Rectal smooth muscle tissue (tissue), 1 donor: Measurements from ENCODE around the gene STAT3.

Experiments
- H3K27ac ChIP-seq: one replicate; pipeline ENCODE4 v1.7.0; 2013; ENCODE audit warnings: low read depth, low read length, inconsistent platforms
- H3K27me3 ChIP-seq: one replicate; pipeline ENCODE4 v1.7.0; 2013; ENCODE audit warnings: low read length; ENCODE audit not compliant: control insufficient read depth, insufficient read depth
- H3K36me3 ChIP-seq: one replicate; pipeline ENCODE4 v1.7.0; 2013; ENCODE audit warnings: low read length; ENCODE audit not compliant: control insufficient read depth, insufficient read depth
- H3K4me1 ChIP-seq: one replicate; pipeline ENCODE4 v1.7.0; 2013; ENCODE audit warnings: low read length; ENCODE audit not compliant: control insufficient read depth, insufficient read depth
- H3K4me3 ChIP-seq: one replicate; pipeline ENCODE4 v1.7.0; 2013; ENCODE audit warnings: low read length
- H3K9ac ChIP-seq: one replicate; pipeline ENCODE4 v1.7.0; 2013; ENCODE audit warnings: low read length

The STAT3 gene

DNA sequence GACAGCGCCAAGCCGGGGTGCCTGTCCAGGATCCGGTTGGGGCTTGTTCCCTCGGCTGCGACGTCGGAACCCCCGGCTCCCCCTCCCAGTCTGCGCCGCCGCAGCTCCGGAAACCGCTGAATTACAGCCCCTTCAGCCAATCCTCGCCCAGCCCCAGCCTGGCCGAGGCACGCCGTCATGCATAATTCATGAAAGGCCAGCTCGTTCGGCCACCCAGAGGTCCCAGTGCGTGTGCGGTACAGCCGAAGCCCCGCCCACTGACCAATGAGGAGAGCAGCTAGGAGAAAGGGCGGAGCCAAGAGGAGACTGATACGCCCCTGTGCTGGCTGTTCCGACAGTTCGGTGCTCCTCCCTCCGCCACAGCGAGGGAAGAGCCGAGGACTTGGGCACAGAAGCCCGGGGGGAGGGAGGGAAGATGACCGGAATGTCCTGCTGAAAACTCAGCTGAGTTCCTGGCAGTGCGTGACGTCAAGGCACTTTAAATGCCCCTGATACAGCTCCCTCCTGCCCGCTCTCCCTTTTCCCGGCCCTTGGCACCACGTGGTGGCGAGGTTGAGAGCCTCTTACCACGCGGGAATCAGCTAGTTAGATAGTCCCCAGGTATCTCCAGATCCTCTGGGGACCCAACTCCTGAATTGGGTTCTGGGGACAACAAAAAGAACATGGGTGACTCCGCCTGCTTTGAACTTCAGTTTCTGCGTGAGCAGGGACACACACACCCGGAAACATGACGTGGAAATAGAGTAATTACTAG is at the start of gene STAT3:
Gene STAT3 (minus strand): TSS at position 62 of the 754 bp plus-strand sequence. CDS start 39,926 bp downstream, outside the sequence.
- no peaks in the 10 kb centered on the region for H3K36me3 ChIP-seq
- no peaks in the 10 kb centered on the region for H3K27me3 ChIP-seq
- H3K4me1 ChIP-seq, result peaks cover 3% of the 10 kb centered on the region
- H3K9ac ChIP-seq, result peak within 1 kb of the TSS; percentile 96
- peak within 1 kb of the TSS; percentile 84 for H3K4me3 ChIP-seq
- H3K27ac ChIP-seq, result peak within 1 kb of the TSS; percentile 99

- H3K27ac ChIP-seq, result peak overlapping the region; percentile 51
- no peaks in the 10 kb centered on the region for H3K36me3 ChIP-seq
- H3K9ac ChIP-seq, result no peak overlapping the region
- no peaks in the 10 kb centered on the region for H3K27me3 ChIP-seq
- H3K4me1 ChIP-seq, result no peaks in the 10 kb centered on the region
- no peak overlapping the region for H3K4me3 ChIP-seq
These were observed 48.1 kb upstream of the STAT3 start for GRCh38 chr17:42436391-42436790.

DNA sequence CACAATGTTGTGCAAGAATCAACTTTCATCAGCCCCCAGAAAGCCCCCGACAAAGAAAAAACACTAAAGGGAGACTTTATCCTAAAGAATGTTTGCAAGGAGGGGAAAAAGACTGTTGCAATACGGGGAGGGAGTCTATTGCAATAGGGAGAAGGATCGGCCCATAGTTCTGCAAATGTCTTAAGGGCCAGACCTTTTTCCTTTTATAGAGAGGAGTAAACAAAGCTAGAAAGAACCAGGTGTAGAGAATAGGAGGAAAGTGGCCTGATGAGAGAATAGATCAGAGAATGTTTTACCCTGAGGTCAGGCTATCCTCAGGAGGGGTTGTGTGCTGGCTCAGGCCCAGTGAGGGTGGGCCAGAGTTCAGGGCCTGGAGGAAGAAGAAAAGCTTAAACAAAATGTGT is 43.5 kb upstream of the STAT3 start:
- H3K4me1 ChIP-seq, result peaks cover 4% of the 10 kb centered on the region
- H3K27me3 ChIP-seq, result no peaks in the 10 kb centered on the region
- H3K4me3 ChIP-seq, result no peak overlapping the region
- no peaks in the 10 kb centered on the region for H3K36me3 ChIP-seq
- H3K9ac ChIP-seq, result no peak overlapping the region
- no peak overlapping the region for H3K27ac ChIP-seq

DNA sequence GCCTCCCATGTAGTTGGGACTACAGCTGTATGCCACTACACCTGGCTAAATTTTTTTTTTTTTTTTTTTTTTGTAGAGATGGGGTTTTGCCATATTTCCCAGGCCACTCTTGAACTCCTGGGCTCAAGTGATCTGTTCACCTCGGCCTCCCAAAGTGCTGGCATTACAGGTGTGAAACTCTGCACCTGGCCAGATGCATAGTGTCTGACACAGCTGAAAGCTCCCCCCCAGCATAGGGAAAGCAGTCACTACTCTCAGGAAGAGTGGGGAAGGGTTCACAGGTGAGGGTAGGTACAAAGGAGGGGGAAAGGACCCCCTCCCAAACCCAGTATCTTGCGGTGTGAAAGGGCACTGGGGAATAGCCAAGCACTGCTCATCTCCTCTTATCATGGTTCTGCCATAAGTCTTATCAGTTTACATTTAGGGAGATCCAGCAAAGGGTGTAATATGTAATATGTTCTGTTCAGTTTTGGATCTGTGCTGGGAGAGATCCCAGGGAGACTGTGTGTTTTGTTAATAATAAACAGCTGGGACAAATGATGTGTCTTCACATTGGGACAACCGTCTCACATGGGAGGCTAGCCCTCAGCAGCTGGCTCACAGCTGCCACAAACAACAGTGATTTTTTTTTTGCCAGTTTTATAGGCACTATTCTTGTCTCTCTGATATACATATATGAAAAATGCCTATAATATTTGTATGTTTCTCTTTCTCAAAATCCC is 41.6 kb upstream of the STAT3 start:
- Histone ChIP-seq H3K4me3 (no peak overlapping the region), H3K9ac (no peak overlapping the region), H3K4me1 (peaks cover 4% of the 10 kb centered on the region), H3K27me3 (no peaks in the 10 kb centered on the region), H3K36me3 (no peaks in the 10 kb centered on the region), H3K27ac (no peak overlapping the region)

- H3K9ac ChIP-seq, result no peak overlapping the region
- no peak overlapping the region for H3K4me3 ChIP-seq
- H3K27ac ChIP-seq, result peak overlapping the region; percentile 30
- peaks cover 1% of the 10 kb centered on the region for H3K27me3 ChIP-seq
- H3K36me3 ChIP-seq, result no peaks in the 10 kb centered on the region
- peaks cover 4% of the 10 kb centered on the region for H3K4me1 ChIP-seq
These were observed 40.1 kb upstream of the STAT3 start for GRCh38 chr17:42428141-42428944.

DNA sequence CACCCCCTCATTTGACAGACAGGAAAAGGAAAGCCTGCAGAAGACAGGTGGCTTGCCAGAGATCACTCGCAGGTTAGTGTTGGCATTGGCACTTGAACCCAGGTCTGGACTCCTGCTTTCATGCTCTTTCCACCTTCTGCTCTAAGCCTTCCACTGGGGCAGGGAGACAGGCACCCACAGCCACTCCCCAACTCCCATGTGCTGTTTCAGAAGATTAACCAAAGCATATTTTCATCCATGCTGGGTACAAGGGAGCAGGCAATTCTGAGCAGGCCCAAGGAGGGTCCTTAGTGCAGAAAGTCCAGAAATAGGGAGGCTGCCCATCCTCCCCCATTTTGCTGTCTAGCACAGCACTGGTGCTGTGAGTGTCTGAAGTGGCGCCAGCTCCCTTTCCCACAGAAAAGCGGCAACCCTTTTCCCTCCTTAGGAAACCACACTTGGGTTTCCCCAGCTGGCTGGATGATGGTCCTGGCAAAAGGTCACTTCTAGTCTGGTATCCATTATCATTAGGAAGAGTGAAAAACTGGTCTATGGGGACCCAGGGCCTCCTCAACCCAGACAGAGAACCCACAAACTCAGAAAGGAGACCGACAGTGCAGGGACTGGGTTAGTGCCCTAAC is 36.9 kb upstream of the STAT3 start:
- Histone ChIP-seq H3K27me3 (peaks cover 8% of the 10 kb centered on the region), H3K36me3 (no peaks in the 10 kb centered on the region), H3K4me3 (no peak overlapping the region), H3K27ac (peak overlapping the region; percentile 24), H3K4me1 (peaks cover 14% of the 10 kb centered on the region), H3K9ac (no peak overlapping the region)

DNA sequence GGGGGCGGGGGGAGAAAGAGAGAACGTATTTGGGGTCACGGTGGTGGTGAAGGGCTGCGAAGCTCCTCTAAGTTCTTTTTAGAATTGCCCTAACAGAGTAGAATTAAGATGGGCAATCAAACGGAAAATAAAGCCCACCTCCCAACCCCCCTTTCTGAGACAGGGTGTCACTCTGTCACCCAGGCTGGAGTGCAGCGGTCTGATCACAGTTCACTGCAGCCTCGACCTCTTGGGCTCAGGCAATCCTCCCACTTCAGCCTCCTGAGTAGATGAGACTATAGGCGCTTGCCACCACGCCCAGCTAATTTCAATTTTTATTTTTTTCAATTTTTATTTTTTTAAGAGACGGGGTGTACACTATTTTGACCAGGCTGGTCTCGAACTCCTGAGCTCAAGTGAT is 35.5 kb upstream of the STAT3 start:
- Histone ChIP-seq H3K27ac (peak overlapping the region; percentile 98), H3K36me3 (no peaks in the 10 kb centered on the region), H3K9ac (no peak overlapping the region), H3K4me3 (peak overlapping the region; percentile 95), H3K4me1 (peaks cover 18% of the 10 kb centered on the region), H3K27me3 (peaks cover 8% of the 10 kb centered on the region)

DNA sequence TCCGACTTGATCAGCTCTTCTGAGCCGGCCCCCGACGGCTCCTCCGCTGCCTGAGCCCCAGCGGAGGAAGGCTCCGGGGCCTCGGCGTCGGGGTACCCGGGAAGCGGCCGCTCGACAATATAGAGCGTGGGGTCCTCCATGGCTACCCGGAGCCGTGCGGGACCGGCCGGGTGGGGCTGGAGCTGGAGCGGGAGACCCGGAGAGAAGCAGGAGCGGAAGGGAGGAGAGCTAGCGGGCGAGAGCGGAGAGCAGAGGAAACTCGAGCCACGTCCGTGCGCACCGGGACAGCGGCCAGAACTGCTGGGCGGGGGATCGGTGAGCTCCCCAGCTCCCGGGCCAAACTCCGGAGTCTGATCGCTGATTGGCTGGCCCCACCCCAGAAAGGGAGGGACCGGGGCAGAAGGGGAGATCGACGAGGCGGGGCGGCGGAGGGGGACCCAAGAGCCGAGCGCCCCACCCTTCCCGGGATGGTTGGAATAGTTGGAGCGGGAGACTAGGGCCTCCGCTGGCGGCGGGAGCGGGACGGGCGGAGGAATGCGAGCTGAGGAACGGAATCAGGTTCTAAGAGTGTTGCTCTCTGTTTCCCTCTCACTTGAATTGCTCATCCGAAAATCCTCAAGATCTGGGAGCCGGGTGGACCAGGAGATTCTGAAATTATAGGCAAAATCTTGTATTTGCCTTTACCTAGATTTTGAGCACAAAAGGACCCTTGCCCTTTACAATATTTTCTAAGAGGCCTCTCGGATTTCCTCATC is 34.9 kb upstream of the STAT3 start, which contains the start of gene CAVIN1:
Gene CAVIN1 (minus strand): TSS at position 299 of the 755 bp plus-strand sequence. CDS start 159 bp downstream, at position 140.
- H3K9ac ChIP-seq, result peak within 1 kb of the TSS; percentile 83

DNA sequence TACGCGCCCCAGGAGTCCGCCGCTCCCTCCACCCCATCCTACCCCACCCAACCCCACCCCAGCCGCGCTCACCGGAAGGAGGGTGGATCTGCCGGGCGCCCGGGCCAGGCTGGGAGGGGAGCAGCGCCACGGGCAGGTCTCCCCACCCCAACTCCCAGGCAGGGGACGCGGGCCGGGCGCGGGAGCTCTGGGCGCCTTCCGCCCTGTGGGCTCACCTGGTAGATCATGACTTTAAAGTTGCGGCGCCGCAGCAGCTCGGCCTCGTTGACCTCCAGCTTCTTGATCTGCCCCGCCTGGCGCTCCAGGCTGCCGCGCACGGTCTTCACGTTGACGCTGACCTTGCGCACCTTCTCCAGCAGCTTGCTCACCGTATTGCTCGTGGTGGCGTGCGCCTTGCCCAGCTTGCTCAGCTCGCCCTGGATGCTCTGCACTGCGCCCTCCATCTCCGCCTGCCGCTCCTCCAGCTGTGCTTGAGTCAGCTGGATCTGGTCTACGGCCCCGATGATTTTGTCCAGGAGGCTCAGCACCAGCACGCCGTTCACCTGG is 34.2 kb upstream of the STAT3 start:
- H3K4me3 ChIP-seq, result peak overlapping the region; percentile 95
- H3K9ac ChIP-seq, result peak overlapping the region; percentile 83
- no peaks in the 10 kb centered on the region for H3K36me3 ChIP-seq
- peak overlapping the region; percentile 98 for H3K27ac ChIP-seq
- peaks cover 8% of the 10 kb centered on the region for H3K27me3 ChIP-seq
- H3K4me1 ChIP-seq, result peaks cover 15% of the 10 kb centered on the region

More for the DNA sequence above, 34.9 kb upstream of the STAT3 start, which contains the start of gene CAVIN1:
- Histone ChIP-seq H3K4me1 (peaks cover 15% of the 10 kb centered on the region), H3K36me3 (no peaks in the 10 kb centered on the region), H3K27me3 (peaks cover 8% of the 10 kb centered on the region), H3K4me3 (peak within 1 kb of the TSS; percentile 95), H3K27ac (peak within 1 kb of the TSS; percentile 98)

GRCh38 chr17:42421507-42422338 is 33.5 kb upstream of the STAT3 start:
- H3K9ac ChIP-seq, result peak overlapping the region; percentile 42
- peak overlapping the region; percentile 95 for H3K4me3 ChIP-seq
- H3K27me3 ChIP-seq, result peaks cover 8% of the 10 kb centered on the region
- peak overlapping the region; percentile 98 for H3K27ac ChIP-seq
- H3K36me3 ChIP-seq, result no peaks in the 10 kb centered on the region
- peaks cover 16% of the 10 kb centered on the region for H3K4me1 ChIP-seq
